CD14-positive monocyte (primary cell): ENCODE data around the gene ESRRA. TPM values are rescaled to one million over a fixed set of nuclear protein-coding genes. Genes with fewer than 3 reads are reported as not detected.

ENCODE experiments used
- DNase-seq, 3 donors: peaks; one replicate each; pipeline ENCODE4 v3.0.0-alpha.2; 2011 to 2022
- H2AFZ ChIP-seq: 2 replicates; pipeline ENCODE4 v1.6.0; 2012; ENCODE audit warnings: mild to moderate bottlenecking, low read depth, low read length, inconsistent platforms; ENCODE audit not compliant: insufficient read depth, poor library complexity, severe bottlenecking
- H3K27ac ChIP-seq, 2 donors: 1 replicate in 1 of 2; 2 replicates in 1 of 2; pipeline ENCODE4 v1.5.1; 2012 to 2013; ENCODE audit warnings: low read length in 2 of 2, control low read depth in 1 of 2, inconsistent platforms in 1 of 2, low read depth in 1 of 2, mild to moderate bottlenecking in 1 of 2
- H3K27me3 ChIP-seq, 2 donors: one replicate each; pipeline versions ENCODE4 v1.6.0 to v1.6.1; 2011 to 2013; ENCODE audit warnings: low read length in 2 of 2; ENCODE audit not compliant: control insufficient read depth in 2 of 2, insufficient read depth in 2 of 2
- H3K36me3 ChIP-seq, 2 donors: replicated peaks in 1 of 2; 1 replicate in 1 of 2; 2 replicates in 1 of 2; pipeline versions ENCODE4 v1.5.1 to v1.6.1; 2012 to 2013; ENCODE audit warnings: low read length in 2 of 2, control low read depth in 1 of 2, inconsistent platforms in 1 of 2, mild to moderate bottlenecking in 1 of 2; ENCODE audit not compliant: insufficient read depth in 2 of 2, control insufficient read depth in 1 of 2
- H3K4me1 ChIP-seq, 2 donors: 1 replicate in 1 of 2; 2 replicates in 1 of 2; pipeline versions ENCODE4 v1.5.1 to v1.6.1; 2012 to 2013; ENCODE audit warnings: low read length in 2 of 2, control low read depth in 1 of 2, inconsistent platforms in 1 of 2, mild to moderate bottlenecking in 1 of 2, moderate library complexity in 1 of 2; ENCODE audit not compliant: insufficient read depth in 2 of 2, control insufficient read depth in 1 of 2
- H3K4me2 ChIP-seq: replicated peaks from 2 replicates; pipeline ENCODE3; 2012; ENCODE audit warnings: low read length, moderate library complexity, mild to moderate bottlenecking; ENCODE audit not compliant: poor library complexity, severe bottlenecking; ENCODE audit errors: extremely low read depth
- H3K4me3 ChIP-seq, 3 experiments: fragments of 200-600 bp in 1 of 3; sonication (generic) in 1 of 3; replicated peaks in 1 of 3; 1 replicate in 2 of 3; 2 replicates in 1 of 3; pipeline ENCODE4 v1.5.1; 2011 to 2013; ENCODE audit warnings: low read length in 3 of 3, mild to moderate bottlenecking in 3 of 3, control low read depth in 2 of 3, low read depth in 2 of 3, inconsistent platforms in 1 of 3, moderate library complexity in 1 of 3
- H3K79me2 ChIP-seq: 2 replicates; pipeline ENCODE4 v1.6.0; 2012; ENCODE audit warnings: mild to moderate bottlenecking, control low read depth, inconsistent platforms, low read length, moderate library complexity; ENCODE audit not compliant: insufficient read depth
- H3K9ac ChIP-seq: 2 replicates; pipeline ENCODE4 v1.6.0; 2017; ENCODE audit warnings: low read length, mild to moderate bottlenecking; ENCODE audit not compliant: insufficient read depth, poor library complexity, severe bottlenecking
- H3K9me3 ChIP-seq, 2 donors: replicated peaks in 1 of 2; 1 replicate in 1 of 2; 2 replicates in 1 of 2; pipeline versions ENCODE4 v1.5.1 to v1.6.1; 2012 to 2013; ENCODE audit warnings: low read length in 2 of 2, control low read depth in 1 of 2; ENCODE audit not compliant: control insufficient read depth in 1 of 2, insufficient read depth in 1 of 2
- H4K20me1 ChIP-seq: 2 replicates; pipeline ENCODE4 v1.6.0; 2012; ENCODE audit warnings: mild to moderate bottlenecking, low read length, control low read depth, moderate library complexity; ENCODE audit not compliant: insufficient read depth
- H3K27ac Mint-ChIP-seq, 7 donors: one replicate each; pipeline ENCODE4 v1.8.0; 2020; ENCODE audit warnings: mild to moderate bottlenecking in 7 of 7, mixed read lengths in 7 of 7, moderate library complexity in 6 of 7, inconsistent platforms in 2 of 7
- H3K27me3 Mint-ChIP-seq, 3 donors: one replicate each; pipeline ENCODE4 v1.8.0; 2021 to 2022; ENCODE audit warnings: low read depth in 3 of 3, mild to moderate bottlenecking in 3 of 3, mixed read lengths in 3 of 3, moderate library complexity in 3 of 3, inconsistent platforms in 1 of 3
- H3K36me3 Mint-ChIP-seq, 2 donors: one replicate each; pipeline ENCODE4 v1.8.0; 2020; ENCODE audit warnings: mixed read lengths in 2 of 2, inconsistent platforms in 1 of 2, mild to moderate bottlenecking in 1 of 2
- H3K4me1 Mint-ChIP-seq: one replicate; pipeline ENCODE4 v1.8.0; 2020; ENCODE audit warnings: mild to moderate bottlenecking, mixed read lengths
- H3K4me3 Mint-ChIP-seq, 2 donors: one replicate each; pipeline ENCODE4 v1.8.0; 2020; ENCODE audit warnings: mild to moderate bottlenecking in 2 of 2, mixed read lengths in 2 of 2, moderate library complexity in 1 of 2
- H3K9me3 Mint-ChIP-seq, 7 donors: one replicate each; pipeline ENCODE4 v1.8.0; 2020 to 2022; ENCODE audit warnings: mixed read lengths in 7 of 7, mild to moderate bottlenecking in 6 of 7, moderate library complexity in 6 of 7, inconsistent platforms in 2 of 7
- WGBS: methylation state at CpG from one replicate; pipeline ENCODE4 v1.1.5; 2013; ENCODE audit warnings: missing lambda C conversion rate; ENCODE audit not compliant: insufficient coverage; 5-methylcytosine and 5-hydroxymethylcytosine counted together
- intact Hi-C, 2 donors: fragments of 100-400 bp; cut with micrococcal nuclease; formaldehyde crosslinking; loops; one replicate each; pipeline versions ENCODE4 v1.15.0 to v1.15.1; 2023
- polyA plus RNA-seq, 3 donors: library from polyadenylated mRNA; depleted of rRNA in 1 of 3; unstranded in 2 of 3; stranded (reverse) in 1 of 3; fragments of 300-500 nt in 2 of 3; fragments of >200 nt in 1 of 3; fragmentation: Illumina TruSeq in 2 of 3; gene quantifications; 1 replicate in 2 of 3; 2 replicates in 1 of 3; pipeline ENCODE4 v1.2.3, GENCODE V29; 2012 to 2021
- TF ChIP-seq, protein P1 (sequence below): fragments of 200-600 bp; IDR thresholded peaks from one replicate; pipeline ENCODE4 v1.8.0; 2022; ENCODE audit warnings: antibody characterized with exemption, mild to moderate bottlenecking

ESRRA gene
- polyA plus RNA-seq, 3 donors, result 15.3 to 45.7 (median 18.3) TPM

DNA sequence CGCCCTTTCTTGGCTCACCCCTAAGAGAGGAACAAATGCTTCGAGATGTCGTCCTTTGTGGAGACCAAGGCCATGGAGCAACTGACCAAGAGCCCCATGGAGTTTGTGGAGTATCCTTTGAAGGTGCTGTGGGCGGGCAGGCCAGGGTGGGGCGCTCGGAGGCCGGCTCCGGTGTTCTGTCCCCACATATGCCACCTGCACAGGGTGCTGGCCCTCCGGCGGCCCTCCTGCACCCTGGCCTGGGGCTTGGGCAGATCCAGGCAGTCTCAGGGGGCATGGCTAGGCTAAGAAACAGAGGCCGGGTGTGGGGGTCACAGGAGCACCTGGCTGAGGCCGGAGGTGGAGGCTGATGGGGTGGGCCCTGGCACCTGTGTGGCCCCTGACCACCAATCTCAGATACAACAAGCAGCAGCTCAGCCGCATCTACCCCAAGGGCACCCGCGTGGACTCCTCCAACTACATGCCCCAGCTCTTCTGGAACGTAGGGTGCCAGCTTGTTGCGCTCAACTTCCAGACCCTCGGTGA lies 43.7 kb upstream of the ESRRA start:
- Histone ChIP-seq H3K9me3 (no peaks in the 10 kb centered on the region), H3K4me3 (no peak overlapping the region), H4K20me1 (peaks cover 7% of the 10 kb centered on the region), H3K27me3 (no peaks in the 10 kb centered on the region), H3K36me3 (peaks cover 90 to 95% of the 10 kb centered on the region in 2 donors), H3K79me2 (no peaks in the 10 kb centered on the region), H2AFZ (no peak overlapping the region), H3K4me1 (no peaks in the 10 kb centered on the region), H3K9ac (no peak overlapping the region), H3K27ac (no peak overlapping the region), H3K4me2 (no peak overlapping the region)
- Mint-ChIP-seq H3K27ac (peak overlapping the region in 2 of 7 donors; percentile 13 to 59), H3K9me3 (peaks cover 0 to 4% (median 0%) of the 10 kb centered on the region in 7 donors), H3K36me3 (peaks cover 66 to 89% of the 10 kb centered on the region in 2 donors), H3K27me3 (no peaks in the 10 kb centered on the region), H3K4me1 (no peaks in the 10 kb centered on the region), H3K4me3 (no peak overlapping the region)
- TF ChIP-seq, protein P1, sequence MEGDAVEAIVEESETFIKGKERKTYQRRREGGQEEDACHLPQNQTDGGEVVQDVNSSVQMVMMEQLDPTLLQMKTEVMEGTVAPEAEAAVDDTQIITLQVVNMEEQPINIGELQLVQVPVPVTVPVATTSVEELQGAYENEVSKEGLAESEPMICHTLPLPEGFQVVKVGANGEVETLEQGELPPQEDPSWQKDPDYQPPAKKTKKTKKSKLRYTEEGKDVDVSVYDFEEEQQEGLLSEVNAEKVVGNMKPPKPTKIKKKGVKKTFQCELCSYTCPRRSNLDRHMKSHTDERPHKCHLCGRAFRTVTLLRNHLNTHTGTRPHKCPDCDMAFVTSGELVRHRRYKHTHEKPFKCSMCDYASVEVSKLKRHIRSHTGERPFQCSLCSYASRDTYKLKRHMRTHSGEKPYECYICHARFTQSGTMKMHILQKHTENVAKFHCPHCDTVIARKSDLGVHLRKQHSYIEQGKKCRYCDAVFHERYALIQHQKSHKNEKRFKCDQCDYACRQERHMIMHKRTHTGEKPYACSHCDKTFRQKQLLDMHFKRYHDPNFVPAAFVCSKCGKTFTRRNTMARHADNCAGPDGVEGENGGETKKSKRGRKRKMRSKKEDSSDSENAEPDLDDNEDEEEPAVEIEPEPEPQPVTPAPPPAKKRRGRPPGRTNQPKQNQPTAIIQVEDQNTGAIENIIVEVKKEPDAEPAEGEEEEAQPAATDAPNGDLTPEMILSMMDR, result no peak
- DNase-seq, result no peak
- 97% methylated on average over 18 of the region's 18 CpGs for WGBS
- intact Hi-C loops, result no loop called here

DNA sequence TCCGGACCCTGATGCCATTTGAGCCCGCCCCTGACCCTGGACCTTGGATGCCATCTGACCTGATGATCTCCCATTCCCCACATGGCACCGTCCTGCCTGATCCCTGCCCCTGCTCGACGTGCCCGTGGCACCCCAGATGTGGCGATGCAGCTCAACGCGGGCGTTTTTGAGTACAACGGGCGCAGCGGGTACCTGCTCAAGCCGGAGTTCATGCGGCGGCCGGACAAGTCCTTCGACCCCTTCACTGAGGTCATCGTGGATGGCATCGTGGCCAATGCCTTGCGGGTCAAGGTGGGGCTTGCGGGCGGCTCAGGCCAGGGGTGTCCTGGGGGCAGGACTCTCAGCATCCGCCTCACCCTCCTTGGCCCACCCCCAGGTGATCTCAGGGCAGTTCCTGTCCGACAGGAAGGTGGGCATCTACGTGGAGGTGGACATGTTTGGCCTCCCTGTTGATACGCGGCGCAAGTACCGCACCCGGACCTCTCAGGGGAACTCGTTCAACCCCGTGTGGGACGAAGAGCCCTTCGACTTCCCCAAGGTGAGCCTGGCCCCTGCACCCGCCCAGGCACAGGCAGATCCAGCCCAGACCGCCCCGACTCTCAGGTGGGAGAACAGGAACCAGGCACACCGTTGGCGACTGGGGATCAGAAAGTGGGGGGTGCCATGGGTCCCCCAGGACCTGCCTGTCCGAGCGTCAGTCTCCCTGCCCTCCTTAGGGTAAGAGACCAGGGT lies 42.9 kb upstream of the ESRRA start:
- Mint-ChIP-seq H3K36me3 (peaks cover 65 to 87% of the 10 kb centered on the region in 2 donors), H3K4me1 (peaks cover 2% of the 10 kb centered on the region), H3K27me3 (no peaks in the 10 kb centered on the region), H3K27ac (peak overlapping the region in 1 of 7 donors; percentile 17), H3K4me3 (no peak overlapping the region), H3K9me3 (peaks cover 0 to 4% (median 0%) of the 10 kb centered on the region in 7 donors)
- Histone ChIP-seq H3K4me2 (no peak overlapping the region), H3K36me3 (peaks cover 87 to 88% of the 10 kb centered on the region in 2 donors), H3K4me1 (peaks cover 4 to 5% of the 10 kb centered on the region in 2 donors), H3K9ac (no peak overlapping the region), H4K20me1 (peaks cover 7% of the 10 kb centered on the region), H2AFZ (no peak overlapping the region), H3K79me2 (no peaks in the 10 kb centered on the region), H3K9me3 (no peaks in the 10 kb centered on the region), H3K27ac (no peak overlapping the region), H3K27me3 (no peaks in the 10 kb centered on the region), H3K4me3 (no peak overlapping the region)
- TF ChIP-seq, protein P1, result no peak
- 97% methylated on average over 40 of the region's 42 CpGs for WGBS
- no peak for DNase-seq
- intact Hi-C loops, result no loop called here
